Activated naive CD4-positive, alpha-beta T cell treated with anti-CD3 and anti-CD28 coated beads for 36 hours (primary cell): ENCODE results near the gene AUP1. TPM values are rescaled to one million over a fixed set of nuclear protein-coding genes. Genes with fewer than 3 reads are reported as not detected.
"Not testable (repeated sequence)": the region's sequence is repeated elsewhere in the genome, so short reads cannot be mapped to it uniquely, and the experiment has no call there.

Source experiments
- CTCF ChIA-PET: fragments of 350-600 bp; sonication (Branson Sonifier 250); formaldehyde crosslinking; loops from one replicate; lab custom pipeline; 2021; ENCODE audit warnings: antibody characterized with exemption; lab: Charles Lee
- DNase-seq: peaks from one replicate; pipeline ENCODE4 v3.0.0-alpha.2; 2020
- H3K27ac Mint-ChIP-seq: one replicate; pipeline ENCODE4 v1.8.0; 2021; ENCODE audit warnings: mild to moderate bottlenecking, mixed read lengths
- H3K27me3 Mint-ChIP-seq: one replicate; pipeline ENCODE4 v1.8.0; 2021; ENCODE audit warnings: low read depth, mixed read lengths
- H3K36me3 Mint-ChIP-seq: one replicate; pipeline ENCODE4 v1.8.0; 2021; ENCODE audit warnings: low read depth, mixed read lengths
- H3K4me1 Mint-ChIP-seq: one replicate; pipeline ENCODE4 v1.8.0; 2021; ENCODE audit warnings: low read depth, mixed read lengths
- H3K4me3 Mint-ChIP-seq: one replicate; pipeline ENCODE4 v1.8.0; 2021; ENCODE audit warnings: mild to moderate bottlenecking, moderate library complexity, mixed read lengths
- H3K9me3 Mint-ChIP-seq: one replicate; pipeline ENCODE4 v1.8.0; 2021; ENCODE audit warnings: mixed read lengths
- intact Hi-C: fragments of 100-400 bp; cut with micrococcal nuclease; formaldehyde crosslinking; loops from one replicate; pipeline ENCODE4 v1.15.1; 2023
- total RNA-seq, 2 experiments: library from RNA; stranded (reverse); gene quantifications; one replicate each; pipeline ENCODE4 v1.2.3, GENCODE V29; 2021

The AUP1 gene
- total RNA-seq, 2 experiments from 2014 or later: 77.4 to 78.5 TPM

GRCh38 chr2:74567881-74568280 is 38.4 kb upstream of the AUP1 start:
- H3K9me3 Mint-ChIP-seq: no peaks in the 10 kb centered on the region
- H3K36me3 Mint-ChIP-seq: no peaks in the 10 kb centered on the region
- H3K27ac Mint-ChIP-seq: no peak overlapping the region

GRCh38 chr2:74566754-74567085 is 37.2 kb upstream of the AUP1 start:
- intact Hi-C loops: loop anchor here (1.0 to 5.0 kb wide), 4 partner anchors 8 to 281 kb away; partner anchors contain the start of gene DOK1
- Mint-ChIP-seq H3K27ac (peak overlapping the region; percentile 87), H3K27me3 (peaks cover 11% of the 10 kb centered on the region), H3K9me3 (no peaks in the 10 kb centered on the region), H3K4me3 (peak overlapping the region; percentile 31), H3K36me3 (no peaks in the 10 kb centered on the region), H3K4me1 (peaks cover 35% of the 10 kb centered on the region)
- CTCF ChIA-PET: interaction anchor here (0.9 to 12.8 kb wide), 7 partner anchors 10 to 84 kb away, joined by 3 to 144 read pairs (median 5); partner anchors contain the start of genes CCDC142 and TTC31
- no peak for DNase-seq

More at GRCh38 chr2:74567881-74568280, 38.4 kb upstream of the AUP1 start:
- Mint-ChIP-seq H3K27me3 (peaks cover 5% of the 10 kb centered on the region), H3K4me1 (peaks cover 38% of the 10 kb centered on the region), H3K4me3 (no peak overlapping the region)
- CTCF ChIA-PET: interaction anchor here (1.0 to 12.8 kb wide), 6 partner anchors 9 to 85 kb away, joined by 3 to 144 read pairs (median 4); partner anchors contain the start of genes CCDC142 and TTC31
- intact Hi-C loops: loop anchor here (5.0 kb wide), 1 partner anchor 279 kb away; no protein-coding TSS in a partner anchor
- DNase-seq: no peak

- H3K4me1 Mint-ChIP-seq: peaks cover 35% of the 10 kb centered on the region
- peak overlapping the region; percentile 31 for H3K4me3 Mint-ChIP-seq
- intact Hi-C loops: loop anchor here (1.0 to 5.0 kb wide), 4 partner anchors 8 to 281 kb away; partner anchors contain the start of gene DOK1
- peak overlapping the region; percentile 87 for H3K27ac Mint-ChIP-seq
- H3K36me3 Mint-ChIP-seq: no peaks in the 10 kb centered on the region
- no peaks in the 10 kb centered on the region for H3K9me3 Mint-ChIP-seq
- peaks cover 12% of the 10 kb centered on the region for H3K27me3 Mint-ChIP-seq
- peak; percentile 42 for DNase-seq
- CTCF ChIA-PET: interaction anchor here (0.9 to 12.8 kb wide), 7 partner anchors 10 to 83 kb away, joined by 3 to 144 read pairs (median 5); partner anchors contain the start of genes CCDC142 and TTC31
These were observed 36.7 kb upstream of the AUP1 start for GRCh38 chr2:74566076-74566753.

- DNase-seq: no peak
- Mint-ChIP-seq H3K36me3 (no peaks in the 10 kb centered on the region), H3K4me3 (no peak overlapping the region), H3K27me3 (peaks cover 18% of the 10 kb centered on the region), H3K27ac (no peak overlapping the region), H3K4me1 (peaks cover 32% of the 10 kb centered on the region), H3K9me3 (no peaks in the 10 kb centered on the region)
- CTCF ChIA-PET: no interaction called here
- intact Hi-C loops: no loop called here
These were observed 34.7 kb upstream of the AUP1 start for GRCh38 chr2:74564222-74564621.

- H3K4me3 Mint-ChIP-seq: no peak overlapping the region
- CTCF ChIA-PET: no interaction called here
- H3K27me3 Mint-ChIP-seq: peaks cover 18% of the 10 kb centered on the region
- intact Hi-C loops: no loop called here
- H3K27ac Mint-ChIP-seq: no peak overlapping the region
- no peak for DNase-seq
- H3K9me3 Mint-ChIP-seq: no peaks in the 10 kb centered on the region
- peaks cover 21% of the 10 kb centered on the region for H3K4me1 Mint-ChIP-seq
- H3K36me3 Mint-ChIP-seq: no peaks in the 10 kb centered on the region
These were observed 32.7 kb upstream of the AUP1 start for GRCh38 chr2:74562126-74562775.

GRCh38 chr2:74561022-74561421 is 31.5 kb upstream of the AUP1 start:
- H3K27ac Mint-ChIP-seq, H3K9me3 Mint-ChIP-seq, intact Hi-C loops, CTCF ChIA-PET, H3K36me3 Mint-ChIP-seq, DNase-seq, H3K4me3 Mint-ChIP-seq: not testable (repeated sequence)
- Mint-ChIP-seq H3K27me3 (peaks cover 18% of the 10 kb centered on the region), H3K4me1 (peaks cover 12% of the 10 kb centered on the region)

- Mint-ChIP-seq H3K4me3 (no peak overlapping the region), H3K27ac (no peak overlapping the region), H3K36me3 (peaks cover 4% of the 10 kb centered on the region), H3K27me3 (peaks cover 18% of the 10 kb centered on the region), H3K9me3 (no peaks in the 10 kb centered on the region), H3K4me1 (peaks cover 8% of the 10 kb centered on the region)
- DNase-seq: no peak
- intact Hi-C loops: no loop called here
- CTCF ChIA-PET: interaction anchor here (1.2 kb wide), 1 partner anchor 28 kb away, joined by 3 read pairs; no protein-coding TSS in a partner anchor
These were observed 31.1 kb upstream of the AUP1 start for GRCh38 chr2:74560591-74560990.

- no peak for DNase-seq
- Mint-ChIP-seq H3K9me3 (no peaks in the 10 kb centered on the region), H3K4me3 (no peak overlapping the region), H3K27ac (no peak overlapping the region), H3K27me3 (peaks cover 18% of the 10 kb centered on the region), H3K4me1 (peaks cover 8% of the 10 kb centered on the region), H3K36me3 (peaks cover 4% of the 10 kb centered on the region)
- CTCF ChIA-PET: interaction anchor here (1.2 kb wide), 1 partner anchor 29 kb away, joined by 3 read pairs; no protein-coding TSS in a partner anchor
- intact Hi-C loops: no loop called here
These were observed 30.4 kb upstream of the AUP1 start for GRCh38 chr2:74559912-74560311.

- Mint-ChIP-seq H3K4me3 (no peak overlapping the region), H3K27me3 (peaks cover 13% of the 10 kb centered on the region), H3K27ac (no peak overlapping the region), H3K9me3 (no peaks in the 10 kb centered on the region), H3K4me1 (peaks cover 8% of the 10 kb centered on the region), H3K36me3 (peaks cover 4% of the 10 kb centered on the region)
- intact Hi-C loops: no loop called here
- DNase-seq: no peak
- CTCF ChIA-PET: interaction anchor here (0.6 to 1.6 kb wide), 4 partner anchors 16 to 83 kb away, joined by 3 to 6 read pairs (median 4); no protein-coding TSS in a partner anchor
These were observed 29.1 kb upstream of the AUP1 start for GRCh38 chr2:74558284-74559230.

GRCh38 chr2:74556831-74557370 is 27.4 kb upstream of the AUP1 start:
- peaks cover 4% of the 10 kb centered on the region for H3K36me3 Mint-ChIP-seq
- no peaks in the 10 kb centered on the region for H3K9me3 Mint-ChIP-seq
- peaks cover 8% of the 10 kb centered on the region for H3K4me1 Mint-ChIP-seq
- peaks cover 10% of the 10 kb centered on the region for H3K27me3 Mint-ChIP-seq
- H3K27ac Mint-ChIP-seq: no peak overlapping the region
- H3K4me3 Mint-ChIP-seq: no peak overlapping the region
- CTCF ChIA-PET: interaction anchor here (0.8 to 1.6 kb wide), 5 partner anchors 11 to 73 kb away, joined by 3 to 6 read pairs (median 3); no protein-coding TSS in a partner anchor
- DNase-seq: no peak
- intact Hi-C loops: no loop called here

- H3K4me1 Mint-ChIP-seq: peaks cover 8% of the 10 kb centered on the region
- no peak overlapping the region for H3K27ac Mint-ChIP-seq
- CTCF ChIA-PET: interaction anchor here (0.8 to 1.7 kb wide), 4 partner anchors 11 to 73 kb away, joined by 3 to 5 read pairs (median 3); no protein-coding TSS in a partner anchor
- peaks cover 4% of the 10 kb centered on the region for H3K36me3 Mint-ChIP-seq
- H3K4me3 Mint-ChIP-seq: peak overlapping the region; percentile 94
- intact Hi-C loops: no loop called here
- H3K27me3 Mint-ChIP-seq: peaks cover 13% of the 10 kb centered on the region
- H3K9me3 Mint-ChIP-seq: no peaks in the 10 kb centered on the region
- DNase-seq: no peak
These were observed 26.7 kb upstream of the AUP1 start for GRCh38 chr2:74556159-74556558.
